Heart left ventricle (tissue), 16 donors: ENCODE results near the gene RXFP1. TPM values are rescaled to one million over a fixed set of nuclear protein-coding genes. Genes with fewer than 3 reads are reported as not detected.

Experiments used
- ATAC-seq, 4 donors: fragments of 200-7000 bp; cut with Tn5 transposase; one replicate each; pipeline ENCODE4 v1.9.1; 2020 to 2022; ENCODE audit warnings: moderate library complexity in 4 of 4, mild to moderate bottlenecking in 3 of 4, moderate number of reproducible peaks in 1 of 4
- DNase-seq, 5 donors: peaks; one replicate each; pipeline ENCODE4 v3.0.0-alpha.2; 2020
- H3K27ac ChIP-seq, 12 donors: fragments of 200-600 bp; sonication (generic) in 4 of 12; one replicate each; pipeline versions ENCODE4 v1.5.0 to v1.8.0; 2016 to 2022; ENCODE audit warnings: mild to moderate bottlenecking in 2 of 12
- H3K27me3 ChIP-seq, 9 donors: fragments of 200-600 bp; sonication (generic) in 2 of 9; one replicate each; pipeline versions ENCODE4 v1.5.1 to v1.8.0; 2016 to 2022; ENCODE audit warnings: mild to moderate bottlenecking in 3 of 9
- H3K36me3 ChIP-seq, 9 donors: fragments of 200-600 bp; sonication (generic) in 2 of 9; one replicate each; pipeline versions ENCODE4 v1.5.0 to v1.8.0; 2018 to 2022; ENCODE audit warnings: mild to moderate bottlenecking in 2 of 9
- H3K4me1 ChIP-seq, 12 donors: fragments of 200-600 bp; sonication (generic) in 4 of 12; one replicate each; pipeline versions ENCODE4 v1.5.0 to v1.8.0; 2016 to 2022; ENCODE audit warnings: mild to moderate bottlenecking in 3 of 12
- H3K4me3 ChIP-seq, 12 donors: fragments of 200-600 bp; sonication (generic) in 4 of 12; one replicate each; pipeline versions ENCODE4 v1.5.0 to v1.8.0; 2017 to 2022; ENCODE audit warnings: mild to moderate bottlenecking in 9 of 12, moderate library complexity in 4 of 12
- H3K9me3 ChIP-seq, 12 donors: fragments of 200-600 bp; sonication (generic) in 4 of 12; one replicate each; pipeline versions ENCODE4 v1.5.0 to v1.8.0; 2016 to 2022; ENCODE audit warnings: mild to moderate bottlenecking in 1 of 12
- CTCF ChIP-seq, 12 donors: fragments of 200-600 bp; sonication (generic) in 4 of 12; IDR thresholded peaks; one replicate each; pipeline versions ENCODE4 v1.5.0 to v1.8.0; 2018 to 2022; ENCODE audit warnings: antibody characterized with exemption in 12 of 12, mild to moderate bottlenecking in 5 of 12
- POLR2A ChIP-seq, 2 donors: fragments of 450-650 bp; IDR thresholded peaks; one replicate each; pipeline ENCODE4 v1.6.1; 2017; ENCODE audit warnings: antibody characterized with exemption in 2 of 2, mild to moderate bottlenecking in 2 of 2, moderate library complexity in 2 of 2
- WGBS, 4 donors: extraction: QIAGEN DNeasy Blood & Tissue Kit in 2 of 4; methylation state at CpG; one replicate each; pipeline versions ENCODE4 v1.1.5 to v1.1.7; 2013 to 2018; 5-methylcytosine and 5-hydroxymethylcytosine counted together
- intact Hi-C, 10 donors: fragments of 100-400 bp; cut with DNase I; formaldehyde crosslinking; loops; one replicate each; pipeline versions ENCODE4 v1.11.1 to v1.14.2; 2022
- polyA plus RNA-seq, 2 donors: library from polyadenylated mRNA; stranded (reverse); fragments of 200-250 nt; gene quantifications; one replicate each; pipeline ENCODE4 v1.2.3, GENCODE V29; 2013
- total RNA-seq, 9 donors: library from RNA; depleted of rRNA in 2 of 9; stranded (reverse); fragments of >200 nt in 2 of 9; fragmentation: NEBNext Ultra II Directional in 3 of 9; extraction: Animal tissue kit (Norgen Biotek cat#: 25700) in 3 of 9; gene quantifications; one replicate each; pipeline versions ENCODE4 v1.1.0 to v1.2.4, GENCODE V29; 2016 to 2023
- donor health status: ischemic (EF 13 %, LVEDD 7.1; RV severe dilation, severe dysfunction).
- donor health status: healthy with polysubstance abuse.
- donor health status: DM: no; HTN: yes; CAD: no.
- donor health status: DM: no; HTN: no; CAD: no.
- donor health status: ischemic (EF 25% LVEDD 6.9; RV normal size, moderate dysfunction).
- donor health status: ischemic (EF 25% LVEDD 5.7; RV mildly dilated, moderate dysfunction).
- donor health status: healthy.
- donor health status: DM: yes; HTN: yes; CAD: no.
- donor health status: ischemic (EF 35%, LVEDD 5.7; RV mildly dilated, moderate dysfunction).
- donor health status: nonischemic (EF 11% LVEDD 7.7; RV severe dilation, severe dysfunction).
- donor health status: DM: yes; HTN: yes; CAD: no.
- donor health status: PGD.
- donor health status: ischemic (EF 29% LVEDD 5.4; RV normal size, mild dysfunction).
- donor health status: nonischemic (EF 23%, LVEDD 6.1; RV moderate dilation, normal function).

Gene RXFP1
- total and polyA plus RNA-seq, 11 donors, result not detected

- intact Hi-C loops, result no loop called here
- whole genome bisulfite sequencing, 4 donors, result 70 to 83% (median 72%) methylated on average over 4 of the region's 4 CpGs
- DNase-seq (no peak), ATAC-seq (no peak)
- no peak overlapping the region for H3K27ac ChIP-seq
- H3K4me1 ChIP-seq, result no peaks in the 10 kb centered on the region
- TF ChIP-seq CTCF (IDR thresholded peaks at IDR 0.05), result no peak
- TF ChIP-seq POLR2A (IDR thresholded peaks at IDR 0.05), result no peak
- H3K9me3 ChIP-seq, result no peaks in the 10 kb centered on the region
- H3K36me3 ChIP-seq, result no peaks in the 10 kb centered on the region
- H3K4me3 ChIP-seq, result no peak overlapping the region
- H3K27me3 ChIP-seq, result peaks cover 0 to 14% (median 0%) of the 10 kb centered on the region in 9 donors
These were observed 77.5 kb downstream of the RXFP1 start for GRCh38 chr4:158599150-158599549.

GRCh38 chr4:158599765-158600498 lies 78.2 kb downstream of the RXFP1 start:
- peaks cover 0 to 14% (median 0%) of the 10 kb centered on the region in 9 donors for H3K27me3 ChIP-seq
- no peaks in the 10 kb centered on the region for H3K9me3 ChIP-seq
- DNase-seq (no peak), ATAC-seq (no peak)
- TF ChIP-seq POLR2A (IDR thresholded peaks at IDR 0.05), result no peak
- TF ChIP-seq CTCF (IDR thresholded peaks at IDR 0.05), result no peak
- H3K4me3 ChIP-seq, result no peak overlapping the region
- H3K27ac ChIP-seq, result no peak overlapping the region
- WGBS, 4 donors, result 82 to 88% (median 84%) methylated on average over 3 of the region's 3 CpGs
- no peaks in the 10 kb centered on the region for H3K4me1 ChIP-seq
- intact Hi-C loops, result no loop called here
- no peaks in the 10 kb centered on the region for H3K36me3 ChIP-seq

DNA sequence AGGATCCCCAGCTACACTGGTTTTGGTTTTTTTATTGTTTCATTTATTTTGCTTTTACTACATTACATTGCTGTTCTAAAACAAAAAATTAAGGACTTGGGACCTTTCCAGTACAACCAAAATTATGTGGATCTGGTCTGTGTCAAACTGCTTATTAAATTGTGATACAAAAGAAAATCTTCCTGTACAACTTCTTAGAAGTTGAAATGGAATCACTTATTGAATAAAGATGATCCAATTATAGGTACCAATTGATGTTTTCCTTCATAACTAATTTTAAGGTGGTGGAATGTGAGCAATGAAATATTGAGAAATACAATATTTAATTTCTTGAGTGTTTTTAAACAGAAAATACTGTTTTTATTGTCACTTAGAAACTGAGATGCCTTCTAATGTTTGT lies 82.7 kb downstream of the RXFP1 start:
- no peaks in the 10 kb centered on the region for H3K36me3 ChIP-seq
- intact Hi-C loops, result no loop called here
- no peak overlapping the region for H3K27ac ChIP-seq
- H3K4me1 ChIP-seq, result no peaks in the 10 kb centered on the region
- DNase-seq, result no peak
- H3K9me3 ChIP-seq, result peaks cover 0 to 4% (median 0%) of the 10 kb centered on the region in 12 donors
- H3K27me3 ChIP-seq, result no peaks in the 10 kb centered on the region
- TF ChIP-seq CTCF (IDR thresholded peaks at IDR 0.05), result no peak
- TF ChIP-seq POLR2A (IDR thresholded peaks at IDR 0.05), result no peak
- no peak overlapping the region for H3K4me3 ChIP-seq
- ATAC-seq, result no peak

DNA sequence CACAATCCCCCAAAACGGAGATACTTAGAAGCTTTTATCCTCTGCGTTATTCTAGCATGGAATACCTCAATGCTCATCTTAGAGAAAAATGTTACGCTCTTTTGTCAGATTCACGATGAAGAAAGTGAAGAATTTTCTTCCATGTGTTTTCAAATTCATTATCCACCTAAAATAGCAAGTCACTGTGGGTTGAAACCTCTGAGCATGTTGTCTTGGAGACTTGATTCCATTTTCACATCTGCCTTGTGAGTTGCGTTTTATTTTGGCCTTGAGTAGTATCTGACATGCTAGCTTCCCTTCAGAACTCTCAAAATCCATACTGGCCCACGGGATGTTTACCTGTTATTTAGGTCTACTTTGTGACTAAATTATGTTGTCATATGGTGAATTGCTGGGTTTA lies 83.7 kb downstream of the RXFP1 start:
- intact Hi-C loops, result no loop called here
- peaks cover 0 to 3% (median 0%) of the 10 kb centered on the region in 12 donors for H3K4me1 ChIP-seq

More for the DNA sequence above, 83.7 kb downstream of the RXFP1 start:
- DNase-seq (no peak), ATAC-seq (no peak)
- no peak overlapping the region for H3K4me3 ChIP-seq
- H3K27ac ChIP-seq, result no peak overlapping the region
- no peak for TF ChIP-seq CTCF (IDR thresholded peaks at IDR 0.05)
- no peak for TF ChIP-seq POLR2A (IDR thresholded peaks at IDR 0.05)
- peaks cover 0 to 4% (median 0%) of the 10 kb centered on the region in 12 donors for H3K9me3 ChIP-seq
- H3K27me3 ChIP-seq, result no peaks in the 10 kb centered on the region
- H3K36me3 ChIP-seq, result no peaks in the 10 kb centered on the region
- 76 to 84% (median 81%) methylated on average over 6 of the region's 6 CpGs for WGBS, 4 donors
